NCI-H128 (cell line): Measurements from ENCODE around the gene ZFYVE28.

Experiments used
- DNase-seq: peaks from one replicate; lab custom pipeline; 2025; ENCODE audit not compliant: unreplicated experiment; lab: John Stamatoyannopoulos, UW

The ZFYVE28 gene

GRCh38 chr4:2370597-2371320, 47.7 kb downstream of the ZFYVE28 start:
- no peak for DNase-seq

GRCh38 chr4:2368746-2369437, 49.6 kb downstream of the ZFYVE28 start:
- no peak for DNase-seq

- DNase-seq, result no peak
These were observed 50.8 kb downstream of the ZFYVE28 start for GRCh38 chr4:2367626-2368025.

GRCh38 chr4:2366252-2367192, 51.9 kb downstream of the ZFYVE28 start:
- DNase-seq, result no peak

GRCh38 chr4:2365913-2366210, 52.6 kb downstream of the ZFYVE28 start:
- no peak for DNase-seq

GRCh38 chr4:2365054-2365912, 53.2 kb downstream of the ZFYVE28 start:
- no peak for DNase-seq

GRCh38 chr4:2364654-2365053, 53.8 kb downstream of the ZFYVE28 start:
- DNase-seq, result no peak

GRCh38 chr4:2363951-2364653, 54.3 kb downstream of the ZFYVE28 start:
- DNase-seq, result no peak

GRCh38 chr4:2363056-2363721, 55.3 kb downstream of the ZFYVE28 start:
- DNase-seq, result no peak

- DNase-seq, result no peak
These were observed 56.0 kb downstream of the ZFYVE28 start for GRCh38 chr4:2362266-2363055.

GRCh38 chr4:2361366-2362265, 56.8 kb downstream of the ZFYVE28 start:
- no peak for DNase-seq

GRCh38 chr4:2360396-2360730, 58.1 kb downstream of the ZFYVE28 start:
- no peak for DNase-seq

GRCh38 chr4:2359591-2360395, 58.7 kb downstream of the ZFYVE28 start:
- no peak for DNase-seq

GRCh38 chr4:2357821-2358745, 60.4 kb downstream of the ZFYVE28 start:
- DNase-seq, result no peak

- no peak for DNase-seq
These were observed 62.0 kb downstream of the ZFYVE28 start for GRCh38 chr4:2356123-2357069.
